Measurements from ENCODE around the gene CFAP119. TPM values are rescaled to one million over a fixed set of nuclear protein-coding genes. Genes with fewer than 3 reads are reported as not detected.

The CFAP119 gene
- total and polyA plus RNA-seq, 2 of the 8 experiments (the other 6 are each of a cell fraction or from before 2014, with no cell fraction given) = 5.6 to 6.0 TPM

DNA sequence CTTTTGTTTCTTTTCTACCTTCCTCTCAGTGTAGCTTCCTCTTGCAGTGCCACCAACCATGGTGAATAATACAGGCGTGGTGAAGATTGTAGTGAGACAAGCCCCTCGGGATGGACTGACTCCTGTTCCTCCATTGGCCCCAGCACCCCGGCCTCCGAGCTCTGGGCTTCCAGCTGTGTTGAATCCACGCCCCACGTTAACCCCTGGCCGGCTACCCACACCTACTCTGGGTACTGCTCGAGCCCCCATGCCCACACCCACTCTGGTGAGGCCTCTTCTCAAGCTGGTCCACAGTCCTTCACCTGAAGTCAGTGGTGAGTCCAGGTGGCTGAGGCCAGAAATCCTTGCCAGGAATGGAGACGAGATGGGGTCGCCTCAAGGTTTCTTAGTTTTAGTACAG is 38.9 kb downstream of the CFAP119 start:
- Histone ChIP-seq H2AK5ac (ENCODE audit: low read depth, low read length) (no peak overlapping the region), H3K14ac (ENCODE audit: insufficient read length) (no peak overlapping the region), H3K36me3 (ENCODE audit: control insufficient read depth in 2 of 4, insufficient read depth in 4 of 4, low read length in 3 of 4) (peaks cover 37 to 65% (median 61%) of the 10 kb centered on the region in 4 experiments), H4K20me1 (replicated peaks in 1 of 2; ENCODE audit: control insufficient read depth in 1 of 2, insufficient read depth in 2 of 2, low read length in 2 of 2) (peaks cover 8 to 30% of the 10 kb centered on the region in 2 experiments), H4K91ac (replicated peaks; ENCODE audit: insufficient read length, low read length) (no peak overlapping the region), H2BK20ac (ENCODE audit: low read length) (no peak overlapping the region), H3K56ac (replicated peaks; ENCODE audit: insufficient read length, low read depth, low read length) (no peak overlapping the region), H2BK120ac (replicated peaks; ENCODE audit: low read depth, low read length) (no peak overlapping the region), H4K5ac (ENCODE audit: insufficient read length, low read depth, low read length) (no peak overlapping the region), H3K23me2 (ENCODE audit: low read depth, low read length) (no peaks in the 10 kb centered on the region), H3K9me3 (ENCODE audit: insufficient read depth in 2 of 2, low read depth in 1 of 2, low read length in 1 of 2) (no peaks in the 10 kb centered on the region), H3K27me3 (replicated peaks in 1 of 4; ENCODE audit: control insufficient read depth in 3 of 4, extremely low read depth in 1 of 4, insufficient read depth in 3 of 4, low read length in 3 of 4) (no peaks in the 10 kb centered on the region), H3K4me1 (replicated peaks in 1 of 4; ENCODE audit: control insufficient read depth in 3 of 4, insufficient read depth in 4 of 4, low read length in 3 of 4) (no peaks in the 10 kb centered on the region), H2BK12ac (ENCODE audit: low read depth, low read length) (no peak overlapping the region), H3K23ac (ENCODE audit: insufficient read length) (no peak overlapping the region), H3K18ac (ENCODE audit: extremely low read depth, low read length) (no peak overlapping the region), H3K9ac (replicated peaks in 1 of 4; ENCODE audit: extremely low read depth in 1 of 4, low read depth in 3 of 4, low read length in 3 of 4) (no peak overlapping the region), H2BK5ac (ENCODE audit: low read depth, low read length) (no peak overlapping the region), H3K4me2 (ENCODE audit: insufficient read depth in 1 of 2, low read depth in 2 of 2, low read length in 2 of 2) (no peak overlapping the region), H3K4ac (replicated peaks; ENCODE audit: insufficient read length, low read depth, low read length) (no peak overlapping the region), H3K79me1 (ENCODE audit: low read depth, low read length) (peaks cover 6% of the 10 kb centered on the region; the same call in 1 of the 2 replicates), H4K8ac (ENCODE audit: extremely low read depth, insufficient read depth, low read length) (no peak overlapping the region), H3K27ac (ENCODE audit: low read depth, low read length) (no peak overlapping the region), H3K79me2 (ENCODE audit: control insufficient read depth in 1 of 2, insufficient read depth in 2 of 2, low read length in 2 of 2) (no peaks in the 10 kb centered on the region; a peak in 1 of 4 replicates), H2BK15ac (ENCODE audit: low read length) (no peak overlapping the region), H2AFZ (ENCODE audit: low read length) (no peak overlapping the region), H3K4me3 (ENCODE audit: extremely low read depth in 1 of 4, insufficient read depth in 2 of 4, low read depth in 3 of 4, low read length in 4 of 4) (no peak overlapping the region)
- POLR2A ChIA-PET (ENCODE audit: partially characterized antibody) = interaction anchor here (1.0 to 6.8 kb wide), 9 partner anchors 10 to 55 kb away, joined by 3 to 80 read pairs (median 9); partner anchors contain the start of genes PHKG2 and SRCAP
- 95% methylated on average over 10 of the region's 10 CpGs; no CpG with 5 or more reads in 1 of the 2 experiments for WGBS, 2 experiments (ENCODE audit: extremely low coverage in 1 of 2, insufficient coverage in 1 of 2, insufficient read length in 1 of 2, insufficient replicate concordance in 2 of 2, low coverage in 1 of 2, low lambda C conversion rate in 2 of 2, missing lambda C conversion rate in 1 of 2)
- no peak for DNase-seq (ENCODE audit: low read depth in 1 of 2, low spot score in 2 of 2)
- CTCF ChIA-PET (ENCODE audit: partially characterized antibody) = interaction anchor here (1.6 to 2.1 kb wide), 2 partner anchors 14 to 60 kb away, joined by 7 to 8 read pairs; no protein-coding TSS in a partner anchor
- no peak for FAIRE-seq
- TF ChIP-seq SUZ12 (IDR thresholded peaks at IDR 0.05; ENCODE audit: low read length) = no peak

Measured in H1 (cell line).